ENCODE results near the gene SF3A2.

Gene SF3A2

DNA sequence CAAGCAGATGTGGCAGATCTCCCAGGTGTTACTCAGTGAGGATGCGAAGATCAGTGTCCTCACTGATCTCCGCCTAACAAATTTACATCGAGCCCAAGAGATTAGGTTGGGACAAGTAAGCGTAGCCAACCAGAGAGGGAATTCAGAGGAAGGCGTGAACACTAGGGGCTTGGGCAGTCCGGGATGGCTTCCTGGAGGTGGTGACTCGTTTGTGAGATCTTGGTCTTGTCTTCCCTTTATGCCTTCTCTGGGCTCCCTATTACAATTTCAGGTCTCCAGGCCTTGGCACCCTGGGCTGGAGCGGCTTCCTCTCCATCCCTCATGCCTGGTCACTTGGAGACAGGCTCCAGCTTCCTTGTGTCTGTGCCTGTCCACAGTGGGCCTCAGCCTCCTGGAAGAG is 6.2 kb downstream of the SF3A2 start:
- no peak for DNase-seq

DNA sequence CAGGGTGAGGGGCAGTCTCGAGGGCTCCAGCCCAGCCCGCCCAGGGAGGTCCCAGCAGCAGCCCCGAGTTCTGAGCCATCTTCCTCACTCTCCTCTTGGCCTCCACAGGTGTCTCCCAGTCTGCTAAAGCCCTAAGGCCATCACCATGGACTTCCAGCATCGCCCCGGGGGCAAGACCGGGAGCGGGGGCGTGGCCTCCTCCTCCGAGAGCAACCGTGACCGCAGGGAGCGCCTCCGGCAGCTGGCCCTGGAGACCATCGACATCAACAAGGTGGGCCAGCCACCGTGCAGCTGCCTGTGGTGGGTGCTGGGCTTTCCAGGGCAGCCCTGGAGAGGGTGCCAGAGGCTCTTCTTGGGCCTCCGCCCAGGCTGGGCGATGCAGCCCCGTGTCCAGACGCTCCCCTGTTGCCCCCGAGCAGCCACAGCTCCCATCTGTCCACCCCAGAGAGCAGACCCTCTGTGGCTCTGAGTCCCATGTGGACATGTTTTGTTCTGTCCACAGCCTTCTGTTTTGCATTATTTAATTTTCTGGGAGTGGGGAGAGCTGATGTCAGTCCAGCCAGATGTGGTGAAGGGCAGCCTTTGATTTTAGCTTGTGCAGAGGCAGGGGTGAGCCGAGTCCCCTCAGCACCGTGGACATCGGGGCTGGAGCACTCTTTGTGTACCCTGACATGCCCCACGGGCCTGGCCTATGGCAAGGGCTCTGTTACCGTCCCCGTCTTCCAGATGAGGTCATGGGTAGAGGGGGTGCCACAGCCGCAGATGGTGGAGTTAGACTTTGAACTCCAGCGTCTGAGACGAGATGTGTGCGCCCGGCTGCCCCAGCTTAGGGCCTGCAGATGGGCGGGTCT is 6.9 kb downstream of the SF3A2 start:
- no peak for DNase-seq

DNA sequence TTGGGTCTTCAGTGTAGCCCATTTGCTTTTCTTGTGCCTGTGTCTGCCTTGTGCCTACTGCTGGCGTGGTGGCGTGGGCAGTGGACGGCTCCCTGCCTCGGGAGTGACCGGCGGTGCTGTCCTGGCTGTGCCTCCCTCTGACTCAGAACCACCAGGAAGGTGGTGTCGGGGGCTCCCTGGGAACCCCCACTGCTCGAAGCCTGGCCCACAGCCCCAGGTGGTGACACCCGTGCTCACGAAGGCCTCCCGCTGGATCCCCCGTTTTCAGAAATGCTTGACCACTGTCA is 7.4 kb downstream of the SF3A2 start:
- DNase-seq = no peak

DNA sequence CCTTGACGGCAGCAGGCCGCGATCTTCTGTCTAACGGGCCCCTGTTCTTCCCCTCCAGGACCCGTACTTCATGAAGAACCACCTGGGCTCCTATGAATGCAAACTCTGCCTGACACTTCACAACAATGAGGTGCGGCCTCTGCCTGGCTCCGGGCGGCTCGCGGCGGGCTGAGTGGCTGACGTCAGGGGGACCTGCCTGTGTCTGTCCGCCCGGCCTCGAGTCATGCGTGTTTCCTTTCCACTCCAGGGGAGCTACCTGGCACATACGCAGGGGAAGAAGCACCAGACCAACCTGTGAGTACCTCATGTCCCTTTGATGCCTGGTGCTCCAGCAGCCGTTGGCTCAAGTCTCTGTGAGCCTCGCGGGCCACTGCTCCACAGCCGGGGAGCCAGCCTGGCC is 7.9 kb downstream of the SF3A2 start:
- DNase-seq = no peak

DNA sequence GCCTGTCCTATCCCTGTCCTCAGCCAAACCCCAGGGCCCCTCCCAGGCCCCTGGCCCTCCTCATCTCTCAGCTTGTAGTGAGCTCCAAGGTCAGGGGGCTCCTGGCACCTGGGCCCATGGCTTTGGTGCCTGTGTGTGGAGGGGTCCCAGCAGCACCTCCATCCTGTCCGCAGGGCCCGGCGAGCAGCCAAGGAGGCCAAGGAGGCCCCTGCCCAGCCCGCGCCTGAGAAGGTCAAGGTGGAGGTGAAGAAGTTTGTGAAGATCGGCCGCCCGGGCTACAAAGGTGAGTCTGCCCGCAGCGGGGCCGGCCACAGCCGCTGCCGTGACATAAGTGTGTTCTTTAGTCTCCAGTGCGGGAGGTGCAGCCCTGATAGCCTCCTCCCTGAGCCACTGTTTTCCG is 8.6 kb downstream of the SF3A2 start:
- DNase-seq = no peak

DNA sequence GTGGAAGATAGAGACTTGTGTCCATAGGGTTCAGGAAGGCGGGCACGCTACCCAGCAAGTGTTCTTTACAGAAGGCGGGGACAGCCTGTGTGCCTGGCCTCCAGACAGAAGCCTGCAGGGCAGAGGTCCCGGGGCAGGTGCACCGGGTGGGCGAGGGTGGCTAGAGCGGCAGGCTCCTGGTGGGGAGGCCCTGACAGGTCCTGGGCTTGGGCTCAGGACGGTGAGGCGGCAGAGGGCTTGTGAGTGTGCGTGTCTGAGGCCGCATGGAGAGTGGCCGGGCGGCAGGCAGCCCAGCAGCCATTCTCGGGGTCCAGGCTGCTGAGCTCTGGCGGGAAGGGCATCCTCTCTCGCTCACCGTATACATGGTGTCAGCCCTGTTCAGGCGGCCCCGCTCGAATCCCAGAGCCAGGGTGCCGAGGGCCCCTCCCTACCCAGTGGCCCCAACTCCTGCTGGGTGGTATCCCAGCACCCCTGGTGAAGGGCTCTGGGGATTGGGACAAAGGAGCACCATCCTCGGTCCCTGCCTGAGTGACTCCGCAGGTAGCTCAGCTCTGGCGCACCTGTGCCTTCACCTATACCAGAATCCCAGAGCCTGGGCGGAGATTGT is 9.5 kb downstream of the SF3A2 start:
- no peak for DNase-seq

DNA sequence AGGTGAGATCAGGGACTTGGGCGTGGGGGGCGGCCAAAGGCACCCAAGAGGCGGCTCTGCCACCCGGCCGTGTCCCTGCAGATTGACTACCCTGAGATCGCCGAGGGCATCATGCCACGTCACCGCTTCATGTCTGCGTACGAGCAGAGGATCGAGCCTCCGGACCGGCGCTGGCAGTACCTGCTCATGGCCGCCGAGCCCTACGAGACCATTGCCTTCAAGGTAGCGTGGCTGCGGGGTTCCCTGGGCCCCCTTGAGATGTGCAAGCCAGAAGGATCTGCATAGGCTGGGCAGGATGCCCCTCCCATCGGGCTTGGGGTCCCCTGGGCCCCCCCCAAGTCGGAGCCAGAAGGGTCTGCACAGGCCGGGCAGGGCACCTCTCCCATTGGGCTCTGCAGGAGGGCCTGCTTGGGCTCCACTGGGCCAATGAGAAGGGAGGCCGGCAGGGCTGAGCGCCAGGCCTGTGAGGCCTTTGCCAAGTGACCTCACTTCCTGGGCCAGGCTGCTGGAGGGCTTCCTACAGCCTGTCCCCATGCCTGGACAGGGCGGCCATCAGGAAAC is 10.3 kb downstream of the SF3A2 start:
- no peak for DNase-seq

DNA sequence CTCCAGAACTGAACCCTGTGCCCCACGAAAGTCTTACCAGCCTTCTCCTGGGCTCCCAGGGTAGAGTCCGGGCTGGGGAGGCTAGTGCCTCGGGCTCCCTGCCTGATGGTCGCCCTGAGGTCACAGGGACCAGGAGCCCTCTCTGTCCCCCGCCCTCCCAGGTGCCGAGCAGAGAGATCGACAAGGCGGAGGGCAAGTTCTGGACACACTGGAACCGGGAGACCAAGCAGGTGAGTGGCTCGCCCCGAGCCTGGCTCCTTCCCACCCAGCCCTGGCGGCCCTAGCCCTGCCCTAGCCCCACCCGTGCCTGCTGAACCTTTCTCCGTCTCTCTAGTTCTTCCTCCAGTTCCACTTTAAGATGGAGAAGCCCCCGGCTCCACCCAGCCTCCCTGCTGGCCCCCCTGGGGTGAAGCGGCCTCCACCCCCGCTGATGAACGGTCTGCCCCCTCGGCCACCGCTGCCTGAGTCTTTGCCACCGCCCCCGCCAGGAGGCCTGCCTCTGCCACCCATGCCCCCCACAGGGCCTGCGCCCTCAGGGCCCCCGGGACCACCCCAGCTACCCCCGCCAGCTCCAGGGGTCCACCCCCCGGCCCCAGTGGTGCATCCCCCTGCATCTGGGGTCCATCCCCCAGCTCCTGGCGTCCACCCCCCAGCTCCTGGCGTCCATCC is 10.9 kb downstream of the SF3A2 start:
- no peak for DNase-seq

DNA sequence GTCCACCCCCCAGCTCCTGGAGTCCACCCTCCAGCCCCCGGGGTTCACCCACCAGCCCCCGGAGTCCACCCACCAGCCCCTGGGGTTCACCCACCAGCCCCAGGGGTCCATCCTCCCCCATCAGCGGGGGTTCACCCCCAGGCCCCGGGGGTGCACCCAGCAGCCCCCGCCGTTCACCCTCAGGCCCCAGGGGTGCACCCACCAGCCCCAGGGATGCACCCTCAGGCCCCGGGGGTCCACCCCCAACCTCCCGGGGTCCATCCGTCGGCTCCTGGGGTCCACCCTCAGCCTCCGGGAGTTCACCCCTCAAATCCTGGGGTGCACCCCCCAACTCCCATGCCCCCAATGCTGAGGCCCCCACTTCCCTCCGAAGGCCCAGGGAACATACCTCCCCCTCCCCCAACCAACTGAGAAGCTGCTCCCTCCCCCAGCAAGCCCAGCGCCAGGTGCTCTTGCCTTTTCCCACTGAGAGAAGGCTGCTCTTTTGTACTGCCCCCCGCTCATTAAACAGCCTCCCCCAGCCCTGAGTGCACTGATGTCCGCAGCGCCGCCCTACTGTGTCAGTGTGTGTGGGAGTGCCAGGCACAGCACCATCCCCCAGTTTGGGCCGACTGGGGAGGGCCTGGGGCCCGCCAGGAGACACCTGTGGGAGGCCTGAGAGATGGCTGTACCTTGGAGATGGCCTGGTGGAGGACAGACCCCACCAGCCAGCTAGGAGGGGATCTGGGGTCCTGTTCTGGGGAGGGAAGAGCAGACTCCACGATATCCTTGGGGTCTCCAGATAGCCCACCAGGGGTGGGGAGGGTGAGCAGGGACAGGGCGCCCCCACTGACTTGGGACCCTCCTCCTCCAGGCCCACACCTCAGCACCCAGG is 11.7 kb downstream of the SF3A2 start:
- DNase-seq = no peak

DNA sequence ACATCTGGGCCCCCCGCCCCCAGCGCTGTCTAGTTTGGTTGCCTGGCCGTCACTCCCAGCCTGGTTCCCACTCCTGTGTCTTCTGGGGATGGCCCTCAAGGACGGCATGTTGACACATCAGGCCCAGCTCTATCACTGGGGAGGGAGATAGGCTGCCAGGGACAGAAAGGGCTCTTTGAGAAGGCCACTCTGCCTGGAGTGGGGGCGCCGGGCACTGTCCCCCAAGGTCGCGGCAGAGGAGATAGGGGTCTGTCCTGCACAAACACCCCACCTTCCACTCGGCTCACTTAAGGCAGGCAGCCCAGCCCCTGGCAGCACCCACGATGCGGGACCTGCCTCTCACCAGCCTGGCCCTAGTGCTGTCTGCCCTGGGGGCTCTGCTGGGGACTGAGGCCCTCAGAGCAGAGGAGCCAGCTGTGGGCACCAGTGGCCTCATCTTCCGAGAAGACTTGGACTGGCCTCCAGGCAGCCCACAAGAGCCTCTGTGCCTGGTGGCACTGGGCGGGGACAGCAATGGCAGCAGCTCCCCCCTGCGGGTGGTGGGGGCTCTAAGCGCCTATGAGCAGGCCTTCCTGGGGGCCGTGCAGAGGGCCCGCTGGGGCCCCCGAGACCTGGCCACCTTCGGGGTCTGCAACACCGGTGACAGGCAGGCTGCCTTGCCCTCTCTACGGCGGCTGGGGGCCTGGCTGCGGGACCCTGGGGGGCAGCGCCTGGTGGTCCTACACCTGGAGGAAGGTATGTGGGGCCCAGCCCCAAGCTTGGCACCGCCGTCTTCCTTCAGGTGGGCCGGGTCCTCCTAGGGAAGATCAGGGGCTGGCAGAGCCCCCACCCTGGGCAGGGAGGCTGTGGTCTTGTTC is 12.6 kb downstream of the SF3A2 start, which contains the start of gene AMH:
Gene AMH (plus strand): TSS at position 314 of the 857 bp plus-strand sequence. CDS start 10 bp downstream, at position 324.
- no peak for DNase-seq

DNA sequence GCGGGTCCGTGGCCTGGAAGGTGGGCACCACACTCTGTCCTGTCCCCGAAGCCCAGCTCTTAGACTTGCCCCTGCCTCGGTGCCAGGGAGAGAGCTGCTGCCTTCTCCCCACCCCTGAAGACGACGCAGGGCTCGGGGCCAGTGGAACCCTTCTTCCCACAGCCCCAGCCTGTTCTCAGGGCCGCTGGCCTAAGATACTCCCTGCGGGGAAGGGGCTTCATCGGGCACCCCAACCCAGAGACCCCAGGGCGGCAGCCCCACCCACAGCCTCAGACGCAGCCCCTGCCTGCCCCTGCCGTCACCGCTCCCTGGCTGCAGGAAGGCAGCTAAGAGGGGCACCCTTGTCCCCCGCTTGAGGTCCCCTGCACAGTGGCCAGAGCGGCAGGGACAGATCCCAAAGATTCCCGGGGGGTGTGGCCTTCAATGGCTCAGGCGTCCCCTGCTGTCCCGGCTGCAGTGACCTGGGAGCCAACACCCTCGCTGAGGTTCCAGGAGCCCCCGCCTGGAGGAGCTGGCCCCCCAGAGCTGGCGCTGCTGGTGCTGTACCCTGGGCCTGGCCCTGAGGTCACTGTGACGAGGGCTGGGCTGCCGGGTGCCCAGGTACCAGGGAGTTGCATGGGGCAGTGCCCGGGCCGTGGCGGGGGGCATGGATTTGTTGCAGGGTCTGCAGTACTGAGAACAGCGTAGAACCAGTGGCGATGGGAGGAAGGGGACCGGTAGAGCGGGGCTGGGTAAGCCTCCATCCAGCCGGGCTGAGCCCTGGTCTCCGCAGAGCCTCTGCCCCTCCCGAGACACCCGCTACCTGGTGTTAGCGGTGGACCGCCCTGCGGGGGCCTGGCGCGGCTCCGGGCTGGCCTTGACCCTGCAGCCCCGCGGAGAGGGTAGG is 13.5 kb downstream of the SF3A2 start:
- DNase-seq = no peak

DNA sequence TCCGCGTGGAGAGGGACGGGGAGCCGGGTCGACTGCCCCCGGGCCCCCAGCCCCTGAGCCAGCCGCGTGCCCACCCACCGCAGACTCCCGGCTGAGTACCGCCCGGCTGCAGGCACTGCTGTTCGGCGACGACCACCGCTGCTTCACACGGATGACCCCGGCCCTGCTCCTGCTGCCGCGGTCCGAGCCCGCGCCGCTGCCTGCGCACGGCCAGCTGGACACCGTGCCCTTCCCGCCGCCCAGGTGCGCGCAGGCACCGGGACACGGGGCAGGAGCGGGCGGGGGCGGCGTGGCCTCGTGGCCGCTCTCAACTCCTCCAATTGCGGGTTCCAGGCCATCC is 14.1 kb downstream of the SF3A2 start:
- no peak for DNase-seq

DNA sequence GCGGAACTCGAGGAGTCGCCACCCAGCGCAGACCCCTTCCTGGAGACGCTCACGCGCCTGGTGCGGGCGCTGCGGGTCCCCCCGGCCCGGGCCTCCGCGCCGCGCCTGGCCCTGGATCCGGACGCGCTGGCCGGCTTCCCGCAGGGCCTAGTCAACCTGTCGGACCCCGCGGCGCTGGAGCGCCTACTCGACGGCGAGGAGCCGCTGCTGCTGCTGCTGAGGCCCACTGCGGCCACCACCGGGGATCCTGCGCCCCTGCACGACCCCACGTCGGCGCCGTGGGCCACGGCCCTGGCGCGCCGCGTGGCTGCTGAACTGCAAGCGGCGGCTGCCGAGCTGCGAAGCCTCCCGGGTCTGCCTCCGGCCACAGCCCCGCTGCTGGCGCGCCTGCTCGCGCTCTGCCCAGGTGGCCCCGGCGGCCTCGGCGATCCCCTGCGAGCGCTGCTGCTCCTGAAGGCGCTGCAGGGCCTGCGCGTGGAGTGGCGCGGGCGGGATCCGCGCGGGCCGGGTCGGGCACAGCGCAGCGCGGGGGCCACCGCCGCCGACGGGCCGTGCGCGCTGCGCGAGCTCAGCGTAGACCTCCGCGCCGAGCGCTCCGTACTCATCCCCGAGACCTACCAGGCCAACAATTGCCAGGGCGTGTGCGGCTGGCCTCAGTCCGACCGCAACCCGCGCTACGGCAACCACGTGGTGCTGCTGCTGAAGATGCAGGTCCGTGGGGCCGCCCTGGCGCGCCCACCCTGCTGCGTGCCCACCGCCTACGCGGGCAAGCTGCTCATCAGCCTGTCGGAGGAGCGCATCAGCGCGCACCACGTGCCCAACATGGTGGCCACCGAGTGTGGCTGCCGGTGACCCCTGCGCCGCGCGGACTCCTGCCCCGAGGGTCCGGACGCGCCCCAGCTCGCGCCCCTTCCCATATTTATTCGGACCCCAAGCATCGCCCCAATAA is 14.8 kb downstream of the SF3A2 start:
- DNase-seq = no peak

DNA sequence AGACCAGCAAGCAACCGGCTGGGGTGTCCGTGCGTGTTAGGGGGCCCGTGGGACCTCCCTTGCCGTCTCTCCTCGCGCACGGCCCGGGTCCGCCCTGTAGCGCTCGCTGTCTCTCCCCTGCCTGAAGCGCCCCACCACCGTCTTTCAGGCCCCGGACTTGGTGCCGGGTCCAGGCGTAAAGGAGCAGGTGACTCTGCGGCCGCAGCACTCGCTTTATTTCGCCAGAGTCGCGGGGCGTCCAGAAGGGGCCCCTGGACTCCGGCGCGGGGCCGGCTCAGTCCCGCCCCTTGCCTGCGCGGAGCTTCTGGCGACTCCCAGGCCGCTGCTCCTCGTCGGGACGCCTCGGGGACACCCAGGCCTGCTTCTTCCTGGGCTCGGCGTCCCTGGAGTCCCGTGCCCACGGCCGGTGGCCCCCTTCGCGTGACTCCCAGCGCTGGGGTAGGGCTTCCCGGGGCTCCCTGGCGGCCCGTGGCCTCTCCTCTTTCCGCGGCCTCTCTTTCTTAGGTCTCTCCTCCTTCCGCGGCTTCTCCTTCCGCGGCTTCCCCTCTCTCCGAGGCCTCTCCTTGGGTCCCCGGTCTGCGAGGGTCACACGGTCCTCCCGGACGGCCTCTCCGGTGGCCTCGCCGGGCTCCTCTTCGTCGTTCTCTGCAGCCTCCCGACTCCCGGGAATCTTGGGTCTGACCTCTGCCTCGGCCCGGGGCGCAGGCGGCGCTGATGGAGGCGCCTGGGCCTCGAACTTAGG is 15.6 kb downstream of the SF3A2 start:
- DNase-seq = peak; percentile 18 to 37

DNA sequence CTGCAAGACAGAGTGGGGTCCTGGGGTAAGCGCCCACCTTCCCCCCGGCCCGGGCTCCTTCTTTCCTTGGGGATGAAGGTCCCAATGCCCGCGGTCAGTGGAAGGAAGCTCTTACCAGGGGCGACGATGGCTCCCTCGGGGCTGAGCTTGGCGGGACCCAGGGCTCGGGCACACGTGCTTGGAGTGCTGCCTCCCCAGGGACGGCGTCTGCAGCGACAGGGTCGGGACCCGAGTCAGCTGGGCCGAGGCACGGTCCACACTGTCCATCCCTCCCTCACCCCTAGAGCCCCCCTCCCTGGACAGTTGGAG is 16.1 kb downstream of the SF3A2 start:
- DNase-seq = no peak

DNA sequence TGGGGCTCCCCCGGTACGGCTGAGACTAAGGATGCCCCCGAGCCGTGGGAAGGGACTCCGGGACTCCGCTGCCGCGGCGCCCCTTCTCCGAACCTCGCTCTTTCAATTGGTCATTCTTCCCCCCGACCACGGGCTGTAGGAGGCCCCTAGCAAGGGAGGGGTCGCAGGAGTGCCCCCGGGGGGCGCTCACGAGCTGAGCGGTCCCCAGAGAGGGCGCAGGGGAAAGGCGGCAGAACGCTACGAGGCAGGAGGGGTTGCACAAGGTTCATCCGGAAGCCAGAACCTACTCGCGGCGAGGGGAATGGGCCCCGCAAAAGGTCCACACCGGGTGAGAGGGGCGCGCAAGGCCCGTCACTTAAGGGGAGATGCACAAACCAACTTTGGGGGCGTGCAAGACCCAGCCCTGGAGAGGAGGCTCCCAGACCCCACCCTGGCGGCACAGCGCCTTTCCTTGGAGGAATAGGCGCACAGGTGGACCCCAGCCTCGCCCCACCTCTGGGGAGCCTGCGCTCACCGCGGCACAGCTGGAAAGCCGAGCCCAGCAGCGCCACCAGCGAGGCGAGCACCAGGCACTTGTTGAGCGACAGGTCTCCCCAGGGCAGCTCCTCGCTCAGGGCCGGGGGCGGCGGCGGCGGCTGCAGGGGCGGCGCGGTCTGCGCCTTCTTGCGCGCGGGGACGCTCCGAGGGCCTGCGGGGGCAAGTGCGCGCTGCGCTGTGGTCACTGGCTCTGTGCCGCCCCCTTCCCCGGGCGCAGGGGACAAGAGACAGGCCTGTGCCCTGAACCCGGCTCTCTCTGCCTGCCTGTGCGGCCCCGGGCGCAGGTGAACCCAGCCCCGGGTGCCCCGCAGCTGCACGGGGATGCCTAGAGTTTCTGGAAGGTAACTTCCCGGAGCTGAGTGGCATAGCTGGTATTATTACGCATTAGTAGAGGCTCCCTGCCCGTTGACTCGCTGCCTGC is 16.8 kb downstream of the SF3A2 start:
- peak; percentile 53 to 56 for DNase-seq

DNA sequence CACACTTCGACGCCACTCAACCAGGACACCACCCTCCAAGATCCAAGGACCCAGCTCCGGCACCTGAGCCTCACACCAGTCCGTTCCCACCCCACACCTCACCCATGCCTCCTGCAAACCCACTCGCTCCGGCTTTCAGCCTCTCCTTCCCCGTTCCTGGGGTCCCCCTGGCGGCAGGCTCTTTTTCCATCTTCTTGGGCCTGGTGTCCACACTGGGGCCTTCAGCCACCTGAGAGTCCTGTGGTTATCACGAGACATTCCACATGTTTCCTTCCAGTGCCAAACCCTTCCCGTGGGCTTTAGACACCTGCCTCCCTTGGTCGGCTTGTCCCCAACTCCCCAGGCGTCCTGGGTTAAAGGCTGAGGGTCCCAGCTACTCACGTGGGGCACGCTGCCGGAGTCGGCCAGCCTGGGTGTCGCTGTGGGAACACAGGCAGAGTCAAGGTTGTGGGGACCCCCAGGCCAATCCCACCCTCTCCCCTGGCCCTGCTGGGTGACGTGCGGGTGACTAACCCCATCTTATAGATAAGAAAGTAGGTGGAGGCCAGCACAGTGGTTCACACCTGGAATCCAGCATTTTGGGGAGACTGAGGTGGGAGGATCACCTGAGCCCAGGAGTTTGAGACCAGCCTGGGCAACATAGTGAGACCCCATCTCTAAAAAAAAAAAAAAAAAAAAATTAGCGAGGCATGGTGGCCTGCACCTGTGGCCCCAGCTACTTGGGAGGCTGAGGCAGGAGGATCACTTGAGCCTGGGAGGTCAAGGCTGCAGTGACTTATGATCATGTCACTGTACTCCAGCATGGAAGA is 17.6 kb downstream of the SF3A2 start:
- DNase-seq = no peak

Measured in Kasumi-1 (cell line).